ENCODE measurements around the gene ODAD2.

- TF ChIP-seq CTCF (IDR thresholded peaks at IDR 0.05): no peak
- no peak for TF ChIP-seq POLR2AphosphoS5 (IDR thresholded peaks at IDR 0.05; ENCODE audit: low read depth, low read length)
- no peak for TF ChIP-seq REST (IDR thresholded peaks at IDR 0.05; ENCODE audit: insufficient read depth in 1 of 2, low read depth in 2 of 2, low read length in 1 of 2)
- no peak for TF ChIP-seq TCF7L2 (IDR thresholded peaks at IDR 0.05; ENCODE audit: low read depth, low read length)
- no peak for TF ChIP-seq SIN3A (IDR thresholded peaks at IDR 0.05; ENCODE audit: borderline replicate concordance, insufficient read depth, low read depth, low read length)
Measured at GRCh38 chr10:28001353-28001752, 2.5 kb upstream of the ODAD2 start.
